ENCODE data around the gene S100A16. TPM values are rescaled to one million over a fixed set of nuclear protein-coding genes. Genes with fewer than 3 reads are reported as not detected.

The S100A16 gene
- total RNA-seq, 2 experiments from 2014 or later, result not detected

DNA sequence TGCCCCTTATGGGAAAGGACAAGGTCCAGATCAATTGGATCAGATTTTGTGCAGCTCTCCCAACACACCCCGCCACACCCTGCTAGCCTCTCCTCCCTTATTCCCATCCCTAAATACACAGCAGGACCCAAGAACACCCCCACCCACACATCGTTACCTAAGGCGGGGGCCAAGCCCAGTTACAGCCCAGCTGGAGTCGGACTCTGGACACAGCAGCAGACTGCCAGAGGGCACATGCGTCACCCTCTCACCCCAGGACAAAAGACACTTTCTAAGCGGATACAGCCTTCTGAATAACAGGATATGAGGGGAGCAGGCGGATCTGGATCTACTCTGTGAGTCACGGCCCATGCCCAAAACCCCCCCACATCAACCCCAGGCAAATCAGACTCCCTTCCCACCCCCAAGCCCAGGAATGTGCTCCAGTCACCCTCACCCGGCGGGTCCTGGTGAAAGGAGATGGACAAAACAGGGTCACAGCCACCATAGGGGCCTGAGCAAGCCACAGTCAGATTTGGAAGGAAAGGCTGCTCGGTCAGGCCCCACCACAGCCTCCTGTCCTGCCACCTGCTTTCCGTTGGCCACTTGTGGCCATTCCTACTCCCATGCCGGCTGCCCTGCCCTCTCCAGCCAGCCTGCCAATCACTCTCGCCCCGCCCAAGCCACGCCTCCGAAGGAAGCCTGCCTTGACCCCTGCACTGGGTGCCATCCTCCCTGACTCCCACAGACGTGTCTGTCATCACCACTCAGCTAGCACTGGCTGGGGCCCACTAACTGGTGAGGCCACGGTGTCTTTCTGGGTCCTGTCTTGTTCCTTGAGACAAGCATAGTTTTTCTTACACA lies 4.0 kb downstream of the S100A16 start:
- H3K4me1 Mint-ChIP-seq, result no peaks in the 10 kb centered on the region
- ATAC-seq, result no peak
- H3K27ac Mint-ChIP-seq, result no peak overlapping the region
- no peaks in the 10 kb centered on the region for H3K36me3 Mint-ChIP-seq (ENCODE audit: low read depth)
- intact Hi-C loops (cut with DNase I, micrococcal nuclease), result loop anchor here in 1 of 2 experiments (10.0 kb wide), 1 partner anchor 254 kb away; the partner anchor contains the start of gene S100A9
- H3K9me3 Mint-ChIP-seq (ENCODE audit: low read depth), result no peaks in the 10 kb centered on the region
- no peaks in the 10 kb centered on the region for H3K27me3 Mint-ChIP-seq
- ChIA-PET CTCF (interaction anchor here (2.3 to 2.6 kb wide), 2 partner anchors 8 to 98 kb away, joined by 9 to 11 read pairs; no protein-coding TSS in a partner anchor), POLR2A (no interaction called here)
- H3K4me3 Mint-ChIP-seq, result no peak overlapping the region
- DNase-seq, result no peak

DNA sequence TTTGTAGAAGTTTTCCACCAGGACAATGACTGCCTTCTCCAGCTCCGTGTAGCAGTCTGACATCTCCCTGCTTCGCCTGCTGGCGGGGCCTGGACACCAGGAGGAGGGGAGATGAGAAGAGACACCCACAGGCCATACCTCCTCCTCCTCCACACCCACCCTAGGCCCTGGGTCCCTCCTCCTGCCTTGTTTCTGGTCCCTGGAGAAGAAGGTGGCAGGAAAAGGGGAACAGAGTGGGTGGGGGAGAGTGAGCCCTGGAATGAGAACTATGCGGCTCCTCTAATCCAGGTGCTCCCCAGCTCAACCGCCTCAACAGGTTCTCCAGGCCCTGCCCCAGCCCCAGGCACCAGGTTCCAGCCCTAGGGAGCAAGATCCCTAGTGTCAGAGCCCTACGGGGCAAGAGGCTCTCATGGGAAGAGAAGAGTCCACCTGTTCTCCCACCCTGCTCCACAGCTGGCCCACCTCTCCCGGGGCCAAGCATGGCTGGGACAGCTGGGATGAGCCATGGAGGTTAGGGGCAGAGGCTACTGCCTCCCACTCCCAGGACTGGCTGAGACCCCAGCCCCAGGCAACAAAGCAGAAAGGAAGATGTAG lies 4.8 kb downstream of the S100A16 start:
- no peaks in the 10 kb centered on the region for H3K36me3 Mint-ChIP-seq (ENCODE audit: low read depth)
- no peak overlapping the region for H3K4me3 Mint-ChIP-seq
- no peak for DNase-seq
- H3K9me3 Mint-ChIP-seq (ENCODE audit: low read depth), result no peaks in the 10 kb centered on the region
- intact Hi-C loops (cut with DNase I, micrococcal nuclease), result loop anchor here in 1 of 2 experiments (10.0 kb wide), 1 partner anchor 253 kb away; the partner anchor contains the start of gene S100A9
- H3K27ac Mint-ChIP-seq, result no peak overlapping the region
- POLR2A ChIA-PET, result no interaction called here
- ATAC-seq, result no peak
- no peaks in the 10 kb centered on the region for H3K4me1 Mint-ChIP-seq
- CTCF ChIA-PET, result interaction anchor here (0.8 to 2.6 kb wide), 4 partner anchors 9 to 97 kb away, joined by 3 to 11 read pairs (median 7); no protein-coding TSS in a partner anchor
- no peaks in the 10 kb centered on the region for H3K27me3 Mint-ChIP-seq

DNA sequence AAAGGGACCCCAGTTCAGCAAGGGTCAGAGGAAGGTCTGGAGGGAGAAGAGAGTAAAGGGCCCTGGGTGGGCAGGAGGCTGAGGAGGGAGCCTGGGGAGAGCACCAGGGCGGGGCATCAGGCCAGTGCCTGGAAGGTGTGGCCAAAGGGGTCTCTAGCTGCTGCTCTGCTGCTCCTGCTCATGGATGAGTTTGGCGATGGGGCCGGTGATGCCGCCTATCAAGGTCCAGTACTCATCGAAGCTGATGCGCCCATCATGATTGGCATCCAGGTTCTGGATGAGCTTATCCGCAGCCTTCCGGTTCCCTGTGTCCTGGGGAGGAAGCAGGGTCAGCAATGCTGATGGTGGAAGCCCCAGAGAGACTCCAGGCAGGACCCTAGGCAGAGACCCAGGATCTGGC lies 5.6 kb downstream of the S100A16 start:
- POLR2A ChIA-PET, result no interaction called here

DNA sequence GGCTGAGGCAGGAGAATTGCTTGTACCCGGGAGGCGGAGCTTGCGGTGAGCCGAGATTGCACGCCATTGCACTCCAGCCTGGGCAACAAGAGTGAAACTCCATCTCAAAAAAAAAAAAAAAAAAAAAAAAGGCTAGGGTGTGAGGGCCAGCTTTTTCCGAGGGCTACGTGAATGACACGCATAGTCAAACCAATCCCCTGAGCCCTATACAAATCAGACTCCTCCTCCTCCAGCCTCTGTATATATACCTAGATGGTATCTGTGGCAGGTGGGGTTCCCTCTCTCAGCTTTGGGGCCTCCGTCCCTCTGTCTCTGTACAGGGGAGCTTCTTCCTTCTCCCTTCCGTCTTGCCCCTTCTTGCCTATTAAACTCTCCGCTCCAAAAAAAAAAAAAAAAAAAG lies 6.7 kb downstream of the S100A16 start:
- intact Hi-C loops (cut with DNase I, micrococcal nuclease), result loop anchor here in 1 of 2 experiments (10.0 kb wide), 1 partner anchor 251 kb away; the partner anchor contains the start of gene S100A9

More for the DNA sequence above, 5.6 kb downstream of the S100A16 start:
- no peak for ATAC-seq
- Mint-ChIP-seq H3K9me3 (ENCODE audit: low read depth) (no peaks in the 10 kb centered on the region), H3K36me3 (ENCODE audit: low read depth) (no peaks in the 10 kb centered on the region), H3K27me3 (no peaks in the 10 kb centered on the region), H3K27ac (no peak overlapping the region), H3K4me3 (no peak overlapping the region), H3K4me1 (peaks cover 4% of the 10 kb centered on the region)
- CTCF ChIA-PET, result interaction anchor here (0.6 to 2.6 kb wide), 5 partner anchors 8 to 96 kb away, joined by 3 to 11 read pairs (median 5); no protein-coding TSS in a partner anchor
- intact Hi-C loops (cut with DNase I, micrococcal nuclease), result loop anchor here in 1 of 2 experiments (10.0 kb wide), 1 partner anchor 253 kb away; the partner anchor contains the start of gene S100A9
- no peak for DNase-seq

DNA sequence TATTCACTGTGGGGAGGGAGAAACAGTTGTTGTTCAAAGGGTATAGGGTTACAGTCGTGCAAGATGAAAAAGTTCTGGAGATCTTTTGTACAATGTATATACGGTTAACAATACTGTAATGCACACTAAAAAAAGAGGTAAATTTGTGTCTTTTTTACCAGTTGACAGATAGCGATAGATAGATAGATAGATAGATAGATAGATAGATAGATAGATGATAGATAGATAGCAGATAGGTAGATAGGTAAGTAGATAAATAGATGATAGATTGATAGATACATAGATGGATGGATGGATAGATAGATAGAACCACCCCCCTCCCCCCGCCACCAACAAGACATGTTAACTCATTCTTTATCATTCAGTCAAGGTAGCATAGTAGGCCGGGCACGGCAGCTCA lies 10.2 kb downstream of the S100A16 start:
- intact Hi-C loops (cut with DNase I, micrococcal nuclease), result loop anchor here in 1 of 2 experiments (10.0 kb wide), 1 partner anchor 248 kb away; the partner anchor contains the start of gene S100A9
- POLR2A ChIA-PET, result no interaction called here

More for the DNA sequence above, 6.7 kb downstream of the S100A16 start:
- Mint-ChIP-seq H3K4me3 (no peak overlapping the region), H3K36me3 (ENCODE audit: low read depth) (no peaks in the 10 kb centered on the region), H3K27me3 (no peaks in the 10 kb centered on the region), H3K4me1 (peaks cover 5% of the 10 kb centered on the region), H3K27ac (no peak overlapping the region), H3K9me3 (ENCODE audit: low read depth) (no peaks in the 10 kb centered on the region)
- POLR2A ChIA-PET, result no interaction called here
- CTCF ChIA-PET, result interaction anchor here (1.6 to 2.6 kb wide), 3 partner anchors 8 to 95 kb away, joined by 5 to 11 read pairs (median 9); no protein-coding TSS in a partner anchor
- ATAC-seq, result no peak
- no peak for DNase-seq

DNA sequence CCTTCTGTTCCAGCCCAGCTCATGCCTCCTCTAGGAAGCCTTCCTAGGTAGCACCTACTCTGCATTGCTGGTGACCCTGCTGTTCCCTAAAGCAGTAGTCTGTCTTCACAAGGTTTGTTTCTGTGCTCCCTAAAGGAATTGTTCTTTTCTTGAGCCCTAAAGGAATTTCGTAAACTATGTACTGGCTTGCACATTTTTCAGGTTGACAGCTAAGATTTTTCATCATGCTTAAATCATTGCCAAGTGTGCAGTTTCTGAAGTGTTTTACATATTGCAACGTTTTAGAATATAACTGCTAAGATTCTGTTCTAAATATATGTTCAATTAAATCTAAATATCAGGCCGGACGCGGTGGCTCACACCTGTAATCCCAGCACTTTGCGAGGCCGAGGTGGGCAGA lies 13.1 kb downstream of the S100A16 start:
- Mint-ChIP-seq H3K4me1 (peaks cover 22% of the 10 kb centered on the region), H3K9me3 (ENCODE audit: low read depth) (no peaks in the 10 kb centered on the region), H3K27me3 (no peaks in the 10 kb centered on the region), H3K4me3 (no peak overlapping the region), H3K36me3 (ENCODE audit: low read depth) (no peaks in the 10 kb centered on the region), H3K27ac (no peak overlapping the region)
- intact Hi-C loops (cut with DNase I, micrococcal nuclease), result loop anchor here in 1 of 2 experiments (10.0 kb wide), 1 partner anchor 245 kb away; the partner anchor contains the start of gene S100A9
- DNase-seq, result no peak
- ATAC-seq, result no peak
- ChIA-PET POLR2A (no interaction called here), CTCF (no interaction called here)

More for the DNA sequence above, 10.2 kb downstream of the S100A16 start:
- ATAC-seq (no peak), DNase-seq (no peak)
- Mint-ChIP-seq H3K27me3 (no peaks in the 10 kb centered on the region), H3K36me3 (ENCODE audit: low read depth) (no peaks in the 10 kb centered on the region), H3K4me1 (peaks cover 13% of the 10 kb centered on the region), H3K4me3 (no peak overlapping the region), H3K9me3 (ENCODE audit: low read depth) (no peaks in the 10 kb centered on the region), H3K27ac (no peak overlapping the region)
- CTCF ChIA-PET, result interaction anchor here (1.7 kb wide), 1 partner anchor 20 kb away, joined by 5 read pairs; no protein-coding TSS in a partner anchor

DNA sequence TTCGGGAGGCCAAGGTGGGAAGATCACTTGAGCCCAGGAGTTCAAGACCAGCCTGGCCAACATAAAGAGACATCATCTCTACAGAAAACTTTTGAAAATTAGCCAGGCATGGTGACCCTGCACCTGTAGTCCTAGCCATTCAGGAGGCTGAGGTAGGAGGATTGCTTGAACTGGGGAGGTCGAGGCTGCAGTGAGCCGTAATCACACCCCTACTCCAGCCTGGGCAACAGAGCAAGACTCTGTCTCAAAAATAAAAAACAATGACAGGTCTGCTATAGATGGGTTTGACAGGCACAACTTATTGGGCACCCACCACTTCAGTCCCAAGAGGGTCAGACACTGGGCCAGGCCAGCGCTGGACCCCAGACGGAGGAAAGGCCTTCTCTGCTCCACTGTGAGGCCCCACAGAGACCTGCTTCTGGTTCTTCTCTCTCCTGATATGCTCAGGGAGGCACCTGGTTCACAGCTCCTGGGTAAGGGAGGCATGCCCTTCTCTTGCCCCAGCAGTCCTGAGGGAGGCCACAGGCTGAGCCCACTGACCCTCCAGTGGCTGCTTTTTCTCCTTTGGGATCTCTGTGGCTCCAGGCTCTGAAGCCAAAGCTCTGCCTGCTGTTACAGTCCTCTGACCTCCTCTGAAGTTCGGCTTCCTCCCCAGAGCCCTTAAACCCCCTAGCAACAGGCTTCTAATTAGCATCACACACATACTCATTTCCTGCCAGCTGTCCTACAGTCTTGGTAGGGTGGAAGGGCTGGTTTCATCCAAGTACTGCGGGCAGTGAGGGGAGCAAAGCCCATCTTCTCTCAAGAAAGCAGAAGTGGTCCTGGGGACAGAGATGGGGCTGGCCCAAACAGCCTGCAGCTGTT lies 14.4 kb downstream of the S100A16 start:
- CTCF ChIA-PET, result interaction anchor here (0.6 to 1.5 kb wide), 10 partner anchors 9 to 1603 kb away, joined by 3 to 7 read pairs (median 3); no protein-coding TSS in a partner anchor
- no peak overlapping the region for H3K4me3 Mint-ChIP-seq
- ATAC-seq, result peak; percentile 72
- no peaks in the 10 kb centered on the region for H3K27me3 Mint-ChIP-seq
- POLR2A ChIA-PET, result no interaction called here
- H3K27ac Mint-ChIP-seq, result peak overlapping the region; percentile 59
- intact Hi-C loops (cut with DNase I, micrococcal nuclease), result no loop called here
- H3K4me1 Mint-ChIP-seq, result peaks cover 22% of the 10 kb centered on the region
- DNase-seq, result peak; percentile 32
- H3K36me3 Mint-ChIP-seq (ENCODE audit: low read depth), result no peaks in the 10 kb centered on the region
- no peaks in the 10 kb centered on the region for H3K9me3 Mint-ChIP-seq (ENCODE audit: low read depth)

DNA sequence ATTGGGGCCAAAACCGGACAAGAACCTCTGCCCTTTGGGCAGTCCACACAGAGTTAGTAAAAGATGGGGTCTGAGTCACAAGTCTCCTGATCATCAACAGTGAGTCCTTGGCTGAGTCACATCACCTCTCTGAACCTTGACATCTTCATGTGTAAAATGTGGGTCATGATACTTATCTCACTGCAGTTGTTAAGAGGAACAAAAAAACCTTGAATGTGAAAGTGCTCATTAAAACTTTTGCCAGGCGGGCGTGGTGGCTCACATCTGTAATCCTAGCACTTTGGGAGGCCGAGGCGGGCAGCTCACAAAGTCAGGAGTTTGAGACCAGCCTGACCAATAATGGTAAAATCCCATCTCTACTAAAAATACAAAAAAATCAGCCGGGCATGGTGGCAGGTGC lies 15.7 kb downstream of the S100A16 start:
- peak; percentile 98 for ATAC-seq
- POLR2A ChIA-PET, result no interaction called here
- intact Hi-C loops (cut with DNase I, micrococcal nuclease), result loop anchor here in 1 of 2 experiments (1.0 kb wide), 1 partner anchor 24 kb away; no protein-coding TSS in a partner anchor
- peak overlapping the region; percentile 63 for H3K27ac Mint-ChIP-seq
- CTCF ChIA-PET, result interaction anchor here (0.7 to 1.5 kb wide), 4 partner anchors 10 to 95 kb away, joined by 3 to 5 read pairs (median 3); no protein-coding TSS in a partner anchor
- H3K4me1 Mint-ChIP-seq, result peaks cover 17% of the 10 kb centered on the region
- no peaks in the 10 kb centered on the region for H3K27me3 Mint-ChIP-seq
- H3K36me3 Mint-ChIP-seq (ENCODE audit: low read depth), result no peaks in the 10 kb centered on the region
- DNase-seq, result peak; percentile 51
- H3K9me3 Mint-ChIP-seq (ENCODE audit: low read depth), result no peaks in the 10 kb centered on the region
- no peak overlapping the region for H3K4me3 Mint-ChIP-seq

DNA sequence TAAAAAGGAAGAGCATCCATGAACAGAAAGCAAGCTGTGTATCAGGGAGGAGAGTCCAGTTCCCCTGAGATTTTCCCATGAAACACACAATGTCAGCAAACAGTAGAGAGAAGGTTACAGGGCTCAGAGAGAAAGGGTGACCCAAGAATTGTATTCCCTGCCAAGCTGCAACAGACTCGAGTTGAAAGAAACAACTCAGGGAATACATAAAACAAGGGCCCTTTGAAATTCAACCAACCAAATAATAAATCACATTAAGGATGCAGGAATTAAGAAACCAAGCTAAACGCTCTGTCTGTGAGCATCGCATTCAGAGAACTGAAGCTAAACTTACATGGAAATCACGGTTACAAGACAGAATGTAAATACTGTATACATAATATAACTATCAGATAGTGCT lies 20.2 kb downstream of the S100A16 start:
- intact Hi-C loops (cut with DNase I, micrococcal nuclease), result no loop called here
- no peak overlapping the region for H3K27ac Mint-ChIP-seq
- ChIA-PET CTCF (interaction anchor here (1.1 to 1.4 kb wide), 5 partner anchors 11 to 90 kb away, joined by 3 to 6 read pairs (median 5); no protein-coding TSS in a partner anchor), POLR2A (no interaction called here)
- H3K4me3 Mint-ChIP-seq, result no peak overlapping the region
- DNase-seq (no peak), ATAC-seq (no peak)
- H3K27me3 Mint-ChIP-seq, result no peaks in the 10 kb centered on the region
- H3K9me3 Mint-ChIP-seq (ENCODE audit: low read depth), result no peaks in the 10 kb centered on the region
- H3K36me3 Mint-ChIP-seq (ENCODE audit: low read depth), result no peaks in the 10 kb centered on the region
- peaks cover 9% of the 10 kb centered on the region for H3K4me1 Mint-ChIP-seq

DNA sequence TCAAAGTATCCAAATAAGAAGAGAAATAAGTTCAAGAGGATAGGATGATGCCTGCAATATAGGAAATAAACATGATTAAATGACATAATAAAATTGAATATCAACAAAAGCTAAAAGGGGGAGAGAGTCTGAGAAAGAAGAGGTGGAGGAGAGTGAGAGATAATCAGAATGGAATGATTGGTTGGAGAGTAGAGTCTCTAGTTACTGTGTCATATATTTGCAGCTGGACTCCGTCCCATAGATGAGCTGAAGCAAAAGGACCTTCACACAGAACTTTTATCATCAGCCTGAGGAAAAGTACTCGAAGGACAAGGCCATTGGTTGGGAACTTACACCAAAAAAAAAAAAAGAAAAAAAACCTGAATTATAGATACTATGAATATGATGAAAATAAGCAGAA lies 24.5 kb downstream of the S100A16 start:
- H3K27ac Mint-ChIP-seq, result no peak overlapping the region
- POLR2A ChIA-PET, result no interaction called here
- H3K27me3 Mint-ChIP-seq, result peaks cover 9% of the 10 kb centered on the region
- no peaks in the 10 kb centered on the region for H3K9me3 Mint-ChIP-seq (ENCODE audit: low read depth)
- CTCF ChIA-PET, result interaction anchor here (0.7 kb wide), 1 partner anchor 106 kb away, joined by 3 read pairs; no protein-coding TSS in a partner anchor
- intact Hi-C loops (cut with DNase I, micrococcal nuclease), result no loop called here
- DNase-seq, result no peak
- no peaks in the 10 kb centered on the region for H3K36me3 Mint-ChIP-seq (ENCODE audit: low read depth)
- no peaks in the 10 kb centered on the region for H3K4me1 Mint-ChIP-seq
- H3K4me3 Mint-ChIP-seq, result no peak overlapping the region
- ATAC-seq, result no peak
